Measurements from ENCODE around the gene G3BP2. TPM values are rescaled to one million over a fixed set of nuclear protein-coding genes. Genes with fewer than 3 reads are reported as not detected.

The G3BP2 gene
- total RNA-seq, 4 donors from 2014 or later, result 54.5 to 121 (median 89.8) TPM

GRCh38 chr4:75605928-75606327 is 67.3 kb downstream of the G3BP2 start:
- Histone ChIP-seq H3K27me3 (no peaks in the 10 kb centered on the region), H3K27ac (no peak overlapping the region), H3K36me3 (no peaks in the 10 kb centered on the region), H3K4me3 (no peak overlapping the region), H3K4me1 (no peaks in the 10 kb centered on the region), H3K9me3 (no peaks in the 10 kb centered on the region)
- TF ChIP-seq CTCF (IDR thresholded peaks at IDR 0.05), result no peak
- DNase-seq, result no peak

GRCh38 chr4:75599647-75600046 is 73.6 kb downstream of the G3BP2 start:
- TF ChIP-seq CTCF (IDR thresholded peaks at IDR 0.05), result no peak
- no peak for TF ChIP-seq POLR2A (IDR thresholded peaks at IDR 0.05)
- no peak overlapping the region for H3K27ac ChIP-seq
- H3K36me3 ChIP-seq, result no peaks in the 10 kb centered on the region
- H3K27me3 ChIP-seq, result no peaks in the 10 kb centered on the region
- no peaks in the 10 kb centered on the region for H3K9me3 ChIP-seq
- no peak overlapping the region for H3K4me3 ChIP-seq
- no peak for DNase-seq
- no peaks in the 10 kb centered on the region for H3K4me1 ChIP-seq

GRCh38 chr4:75598390-75598789 is 74.8 kb downstream of the G3BP2 start:
- H3K27me3 ChIP-seq, result no peaks in the 10 kb centered on the region
- no peaks in the 10 kb centered on the region for H3K36me3 ChIP-seq
- DNase-seq, result no peak
- TF ChIP-seq POLR2A (IDR thresholded peaks at IDR 0.05), result no peak
- no peak for TF ChIP-seq CTCF (IDR thresholded peaks at IDR 0.05)
- H3K9me3 ChIP-seq, result no peaks in the 10 kb centered on the region
- no peak overlapping the region for H3K27ac ChIP-seq
- H3K4me1 ChIP-seq, result no peaks in the 10 kb centered on the region
- no peak overlapping the region for H3K4me3 ChIP-seq

- H3K27me3 ChIP-seq, result no peaks in the 10 kb centered on the region
- TF ChIP-seq CTCF (IDR thresholded peaks at IDR 0.05) (no peak), POLR2A (IDR thresholded peaks at IDR 0.05) (no peak)
- no peaks in the 10 kb centered on the region for H3K9me3 ChIP-seq
- no peaks in the 10 kb centered on the region for H3K36me3 ChIP-seq
- no peak for DNase-seq
- H3K27ac ChIP-seq, result no peak overlapping the region
- H3K4me1 ChIP-seq, result no peaks in the 10 kb centered on the region
- no peak overlapping the region for H3K4me3 ChIP-seq
Measured at GRCh38 chr4:75596061-75596460, 77.2 kb downstream of the G3BP2 start.

- H3K36me3 ChIP-seq, result no peaks in the 10 kb centered on the region
- no peaks in the 10 kb centered on the region for H3K4me1 ChIP-seq
Measured at GRCh38 chr4:75593393-75593792, 79.8 kb downstream of the G3BP2 start.

More at GRCh38 chr4:75593393-75593792, 79.8 kb downstream of the G3BP2 start:
- Histone ChIP-seq H3K9me3 (no peaks in the 10 kb centered on the region), H3K27me3 (no peaks in the 10 kb centered on the region), H3K4me3 (no peak overlapping the region), H3K27ac (no peak overlapping the region)
- TF ChIP-seq POLR2A (IDR thresholded peaks at IDR 0.05), result no peak
- TF ChIP-seq CTCF (IDR thresholded peaks at IDR 0.05), result no peak
- DNase-seq, result no peak

Small RNA genes within 50 kb of the gene (small RNA-seq; reads per million reads assigned to genes)
- 0 reads per million in 2 donors for gene RF00019

Other genes starting within 250 kb of the G3BP2 start
- gene RCHY1, start 159.0 kb downstream of the G3BP2 start, total RNA-seq, result 10 to 100 TPM; 10.5 to 35.5 (median 20.0) TPM
- gene THAP6, start 158.9 kb downstream of the G3BP2 start, total RNA-seq, result 10 to 100 TPM; 24.5 to 71.8 (median 28.1) TPM
- gene ODAPH, start 117.3 kb downstream of the G3BP2 start, total RNA-seq, result not detected
- under 1 TPM in 1 of 4 donors, not detected in 3; 0.35 TPM for gene CDKL2, start 42.9 kb downstream of the G3BP2 start, total RNA-seq
- gene USO1, start 51.2 kb upstream of the G3BP2 start, total RNA-seq, result 100 to 1,000 TPM in 1 of 4 donors, 10 to 100 TPM in 3; 34.5 to 106 (median 48.2) TPM
- gene PPEF2, start 229.0 kb upstream of the G3BP2 start, total RNA-seq, result under 1 TPM in 1 of 4 donors, not detected in 3; 0.54 TPM